Stimulated activated CD8-positive, alpha-beta memory T cell treated with anti-CD3 and anti-CD28 coated beads, Interleukin-15, amount 100 ng/mL, for 4 hours (primary cell): Measurements from ENCODE around the gene HES5.
A peak's percentile ranks its signal among the peaks of the same experiment; 100 is the strongest.

ENCODE experiments used
- DNase-seq, 2 donors: peaks; one replicate each; pipeline ENCODE4 v3.0.0-alpha.2; 2020; ENCODE audit warnings: low read depth in 2 of 2

Gene HES5

DNA sequence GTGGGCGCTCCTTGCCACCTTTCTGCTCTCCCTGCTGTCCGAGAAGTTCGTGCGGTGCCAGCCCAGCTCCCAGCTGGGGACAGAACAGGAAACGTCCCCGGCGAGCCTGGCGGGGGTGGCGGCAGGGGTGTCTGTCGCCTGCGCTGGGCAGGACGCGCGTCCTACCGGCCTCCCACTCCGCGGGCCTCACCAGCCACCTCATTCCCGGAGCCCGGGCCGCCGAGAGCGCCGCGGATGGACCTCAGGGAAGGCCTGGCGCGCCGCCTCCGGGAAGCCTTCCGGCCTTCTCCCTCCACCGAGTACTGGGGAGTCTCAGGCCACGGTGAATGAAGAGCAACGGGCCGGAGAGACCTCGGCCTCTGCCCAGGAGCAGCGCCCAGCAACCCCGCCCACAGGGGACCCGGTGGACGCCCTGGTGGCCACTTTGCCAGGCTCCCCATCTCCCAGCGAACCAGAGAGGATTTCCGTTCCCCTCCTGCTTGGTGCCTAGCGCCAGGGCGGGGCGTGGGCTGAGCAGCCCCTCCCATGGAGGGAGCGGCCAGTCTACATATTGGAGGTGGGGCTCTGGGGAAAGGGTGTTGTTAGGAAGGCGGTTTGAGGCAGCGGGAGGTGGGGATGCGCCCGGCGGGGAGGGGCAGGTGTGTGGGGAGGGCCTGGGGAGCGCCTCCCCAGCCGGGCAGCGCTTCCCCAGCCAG lies 16.6 kb upstream of the HES5 start:
- DNase-seq, result peak; percentile 63 to 71

DNA sequence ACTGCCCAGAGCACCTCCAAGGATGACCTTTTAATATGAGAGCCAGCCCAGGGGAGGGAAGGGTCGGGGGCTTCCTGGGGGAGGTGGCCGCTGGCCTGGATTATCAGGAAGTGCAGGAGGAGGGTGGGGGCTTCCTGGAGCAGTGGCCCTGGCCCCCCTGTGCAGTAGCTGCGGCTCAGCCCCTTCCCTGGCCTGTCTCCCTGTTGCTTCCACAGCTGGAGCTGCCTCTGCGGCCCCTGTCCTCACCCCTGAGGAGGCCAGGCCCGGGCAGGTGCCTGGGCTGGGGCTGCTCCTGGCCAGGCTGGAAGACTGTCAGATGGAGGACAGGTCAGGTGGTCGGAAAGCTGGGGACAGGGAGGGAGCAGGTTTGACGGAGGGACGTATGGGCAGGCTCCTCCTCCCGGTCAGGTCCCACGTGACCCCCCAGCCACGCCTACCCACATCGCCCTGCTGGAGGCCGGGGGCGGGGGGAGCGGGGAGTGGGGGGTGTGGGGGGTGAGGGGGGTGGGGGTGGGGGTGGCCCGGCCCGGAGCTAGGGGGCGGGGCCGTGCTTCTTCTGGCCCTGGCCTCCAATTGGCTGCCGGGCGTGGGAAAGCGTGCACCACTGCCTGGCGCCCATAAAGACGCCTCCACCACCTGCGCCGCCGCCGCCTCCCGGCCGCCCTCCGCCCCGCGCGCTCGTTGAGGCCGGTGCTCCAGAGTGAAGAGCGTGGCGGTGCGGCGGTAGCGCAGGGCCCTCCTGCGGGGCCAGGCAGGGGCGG lies 15.9 kb upstream of the HES5 start:
- DNase-seq, result peak; percentile 79 to 80

DNA sequence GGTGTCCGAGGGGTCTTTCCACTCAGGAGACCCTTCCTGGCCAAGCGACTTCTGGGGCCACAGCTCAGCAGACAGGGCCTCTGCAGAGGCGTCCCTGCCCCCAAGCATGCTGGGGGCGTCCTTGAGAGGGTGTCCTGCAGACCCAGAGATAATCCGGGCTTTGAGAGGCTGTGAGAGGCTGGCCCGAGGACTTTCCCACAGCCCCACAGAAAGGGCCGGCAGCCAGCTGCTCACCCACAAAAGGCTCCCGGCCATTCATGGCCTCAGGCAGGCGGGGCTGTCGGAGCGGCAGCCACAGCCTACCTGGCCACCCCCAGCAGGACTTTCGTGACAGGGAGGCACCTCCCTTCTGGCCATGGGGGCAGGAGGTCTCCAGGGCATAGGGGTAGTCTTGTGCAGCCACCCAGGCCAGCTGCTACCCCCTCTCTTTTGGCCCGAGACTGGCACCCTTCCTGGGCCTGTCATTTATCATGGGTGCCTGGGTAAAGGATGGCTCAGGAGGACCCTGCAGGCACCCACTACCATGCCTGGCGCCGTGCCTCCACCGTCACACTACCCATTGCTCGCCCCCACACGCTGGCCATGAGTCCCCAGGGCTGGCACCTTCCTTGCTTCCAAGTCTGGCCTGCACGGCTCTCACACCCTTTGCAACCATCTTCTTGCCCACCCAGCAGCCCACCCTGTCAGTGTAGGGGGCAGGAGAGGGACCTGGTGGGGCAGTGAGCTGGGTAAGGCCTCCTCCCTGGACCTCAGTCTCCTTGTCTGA lies 15.0 kb upstream of the HES5 start:
- DNase-seq, result no peak

DNA sequence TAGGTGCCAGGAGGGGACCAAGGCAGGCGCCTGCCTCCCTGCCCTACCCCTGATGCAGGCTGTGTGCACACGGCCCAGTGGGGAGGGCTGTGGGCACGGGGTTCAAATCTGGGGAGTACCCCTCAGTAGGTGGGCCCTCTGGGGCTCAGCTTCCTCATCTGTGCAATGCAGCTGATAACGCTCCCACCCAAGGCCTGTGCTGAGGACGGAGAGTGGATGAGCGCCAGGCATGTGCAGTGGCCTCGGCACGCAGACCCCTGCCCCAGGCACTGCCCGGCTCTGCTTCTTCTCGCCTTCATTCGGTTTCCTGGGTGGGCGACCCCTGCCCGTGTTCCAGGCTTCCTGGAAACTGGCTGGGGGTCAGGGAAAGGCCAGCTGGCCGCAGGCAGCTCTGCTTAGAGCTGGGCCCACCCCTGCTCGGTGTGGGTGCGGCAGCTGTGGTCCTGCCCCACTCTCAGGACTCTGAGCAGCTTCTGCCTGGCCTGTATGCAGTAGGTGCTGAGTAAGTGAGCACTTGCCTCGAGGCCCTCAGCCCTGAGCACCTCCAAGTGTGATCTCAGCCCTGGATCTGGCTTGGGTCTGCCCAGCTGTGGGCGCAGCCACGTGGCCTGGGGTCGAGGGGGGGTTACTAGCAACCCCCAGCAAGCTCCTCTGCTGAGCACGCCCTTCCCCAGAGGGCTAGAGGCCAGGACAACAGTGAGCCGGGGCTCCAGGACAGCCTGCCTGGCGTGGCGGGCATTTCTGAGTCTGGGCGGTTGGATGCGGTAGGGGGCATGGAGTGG lies 14.2 kb upstream of the HES5 start:
- no peak for DNase-seq

DNA sequence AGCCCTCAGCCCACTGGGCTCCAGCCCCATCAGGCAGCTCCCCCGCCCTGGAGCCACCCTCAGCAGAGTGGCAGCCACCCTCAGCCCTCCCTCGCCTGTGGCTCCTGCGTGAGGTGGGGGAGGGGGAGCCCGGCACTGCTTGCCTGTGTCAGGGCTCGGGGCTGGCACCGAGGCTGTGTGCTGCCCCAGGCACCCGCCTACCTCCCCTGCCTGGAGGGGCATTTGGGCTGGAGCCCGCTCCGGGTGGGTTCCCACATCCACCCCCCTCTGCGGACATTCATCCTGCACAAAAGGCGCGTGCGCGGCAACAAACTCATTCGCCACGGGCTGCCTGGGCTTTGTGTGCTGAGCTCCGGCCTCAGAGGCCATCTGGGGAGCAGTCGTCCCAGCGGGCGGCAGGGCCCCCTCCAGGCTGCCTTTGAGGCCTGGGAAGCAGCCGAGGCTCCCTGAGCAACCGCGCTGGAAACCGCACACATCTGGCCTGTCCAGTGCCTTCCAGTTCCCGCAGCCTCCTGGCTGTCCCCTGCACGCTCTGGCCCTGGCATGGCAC lies 13.6 kb upstream of the HES5 start:
- DNase-seq, result no peak

DNA sequence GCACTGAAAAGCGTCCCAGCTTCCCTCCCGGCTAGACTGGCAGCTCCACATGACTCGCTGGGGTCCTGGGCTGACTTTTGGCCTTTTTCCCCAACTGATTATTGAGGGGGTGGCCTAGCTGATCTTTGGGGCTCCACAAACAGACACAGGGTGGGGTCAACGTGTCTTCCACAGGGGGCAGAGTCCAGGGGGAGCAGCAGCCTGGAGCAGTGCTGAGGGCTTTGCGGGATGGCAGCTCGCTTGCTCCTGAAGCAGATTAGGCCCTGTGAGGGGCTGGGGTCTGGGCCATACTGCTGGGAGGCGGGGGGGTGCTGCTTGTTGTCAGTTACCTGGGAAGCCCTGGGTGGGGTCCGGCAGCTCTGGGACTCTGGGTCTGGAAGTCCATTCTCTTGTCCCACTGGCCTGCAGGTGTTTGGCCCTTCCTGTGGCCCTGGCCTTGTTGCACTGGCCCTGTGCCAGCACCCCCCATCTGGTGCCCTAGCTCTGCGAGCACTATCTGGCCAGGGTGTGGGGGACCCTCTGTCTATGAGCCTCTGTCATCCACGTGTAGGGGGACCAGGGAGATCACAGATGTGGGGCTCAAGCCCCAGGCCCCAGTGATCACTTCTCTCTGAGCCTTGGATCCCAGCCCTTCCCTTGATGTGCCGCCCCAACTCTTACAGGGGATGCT lies 12.3 kb upstream of the HES5 start:
- no peak for DNase-seq

DNA sequence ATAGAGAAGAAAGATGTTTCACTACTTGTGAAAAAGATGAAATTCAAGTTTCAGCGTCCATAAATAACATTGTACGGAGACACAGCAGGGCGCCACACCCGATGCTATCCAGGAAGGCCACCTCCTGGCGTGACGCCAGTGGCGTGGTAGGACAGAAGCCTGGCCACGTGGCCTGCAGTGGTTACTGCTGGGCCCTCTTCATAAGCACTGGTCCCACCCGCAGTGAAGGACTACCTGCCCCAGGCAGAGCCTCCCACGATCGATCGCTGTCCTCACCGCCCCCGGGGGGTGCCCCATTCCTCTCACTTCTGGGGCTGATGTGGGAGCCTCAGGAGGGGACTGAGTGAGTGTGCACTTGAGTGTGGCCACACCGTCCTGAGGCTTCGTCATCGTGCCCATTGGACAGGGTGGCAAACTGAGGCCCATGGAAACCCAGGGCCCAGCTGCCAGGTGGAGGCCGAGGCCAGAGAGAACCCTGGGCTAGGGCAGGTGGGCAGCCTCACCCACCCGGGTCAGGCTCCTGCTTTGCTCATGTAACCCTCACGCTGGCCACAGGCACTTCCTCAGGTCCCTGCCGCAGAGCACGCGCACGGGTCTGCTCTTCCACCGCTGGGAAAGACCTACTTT lies 11.7 kb upstream of the HES5 start:
- no peak for DNase-seq

DNA sequence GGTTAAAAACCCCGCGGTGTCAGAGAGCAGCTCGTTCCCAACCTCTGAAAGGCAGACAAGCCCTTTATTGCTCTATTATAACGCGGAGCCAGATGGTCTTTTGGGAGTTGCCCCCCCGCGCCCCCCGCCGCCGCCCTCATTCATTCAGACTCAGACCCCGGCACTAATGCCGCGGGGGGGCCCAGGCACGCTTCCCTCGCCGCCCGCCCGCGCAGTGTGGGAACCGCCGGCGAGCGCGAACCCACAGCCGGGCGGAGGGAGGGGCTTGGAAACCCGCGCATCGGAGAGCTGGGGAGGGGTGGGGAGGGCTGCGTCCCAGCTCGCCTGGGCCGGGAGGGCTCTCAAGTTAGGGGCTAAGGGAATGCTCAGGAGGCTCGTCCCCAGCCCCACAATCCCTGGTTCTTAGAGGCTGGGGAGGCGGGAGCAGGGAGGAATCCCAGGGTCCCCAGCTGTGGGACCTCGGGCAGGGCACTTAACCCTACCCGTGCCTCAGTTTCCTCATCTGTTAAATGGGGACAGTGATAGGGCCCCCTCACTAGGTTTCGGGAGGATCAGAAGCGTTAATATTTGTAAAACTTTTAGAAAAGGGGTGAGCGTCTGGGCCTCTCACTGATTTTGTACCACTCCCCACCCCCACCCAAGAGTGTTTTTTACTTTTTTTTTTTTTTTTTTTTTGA lies 10.9 kb upstream of the HES5 start:
- DNase-seq, result no peak

DNA sequence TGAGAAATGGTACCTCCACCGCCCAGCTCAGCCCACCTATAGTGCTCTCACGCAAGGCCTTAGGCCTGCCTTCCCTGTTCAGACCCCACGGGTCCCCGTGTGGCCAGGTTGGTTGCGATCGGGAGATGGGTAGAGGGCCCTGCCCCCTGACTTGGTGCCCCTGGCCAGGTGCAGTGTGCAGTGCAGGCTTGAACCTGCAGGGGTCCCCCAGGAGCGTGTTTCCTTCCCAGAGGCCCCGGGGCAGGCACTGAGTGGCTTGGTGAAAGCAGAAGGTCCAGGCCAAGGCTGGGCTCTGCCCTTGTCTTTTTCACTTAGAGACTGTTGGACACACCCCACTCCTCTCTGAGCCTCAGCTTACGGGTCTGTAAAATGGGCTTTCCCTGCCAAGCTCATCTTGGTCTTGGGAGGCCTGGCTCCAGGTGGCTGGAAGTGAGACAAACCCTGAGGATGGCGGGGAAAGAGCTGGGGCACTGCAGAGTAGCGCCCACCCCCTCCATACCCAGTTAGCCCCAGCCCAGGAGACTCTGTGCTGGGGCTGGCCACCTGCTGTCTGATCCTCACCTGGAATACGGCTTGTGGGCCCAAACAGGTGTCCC lies 9.3 kb upstream of the HES5 start:
- DNase-seq, result no peak

DNA sequence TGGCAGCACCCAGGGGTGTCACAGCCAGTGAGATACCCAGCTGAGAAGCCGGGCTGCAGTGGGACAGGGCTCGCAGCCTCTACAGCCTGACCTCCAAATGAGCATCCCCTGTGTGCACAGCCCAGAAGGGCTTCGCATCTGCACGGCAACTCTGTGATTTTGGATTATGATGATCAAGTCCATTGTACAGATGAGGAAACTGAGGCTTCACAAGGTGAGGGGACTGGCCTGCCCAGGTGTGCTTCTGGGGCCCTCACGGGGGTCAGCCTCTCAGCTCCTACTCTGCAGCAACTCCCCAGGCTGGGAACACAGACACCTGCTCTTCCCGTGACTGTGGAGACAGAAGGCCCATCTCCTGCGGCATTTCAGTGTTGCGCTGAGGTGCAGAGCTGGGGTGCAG lies 8.8 kb upstream of the HES5 start:
- no peak for DNase-seq

DNA sequence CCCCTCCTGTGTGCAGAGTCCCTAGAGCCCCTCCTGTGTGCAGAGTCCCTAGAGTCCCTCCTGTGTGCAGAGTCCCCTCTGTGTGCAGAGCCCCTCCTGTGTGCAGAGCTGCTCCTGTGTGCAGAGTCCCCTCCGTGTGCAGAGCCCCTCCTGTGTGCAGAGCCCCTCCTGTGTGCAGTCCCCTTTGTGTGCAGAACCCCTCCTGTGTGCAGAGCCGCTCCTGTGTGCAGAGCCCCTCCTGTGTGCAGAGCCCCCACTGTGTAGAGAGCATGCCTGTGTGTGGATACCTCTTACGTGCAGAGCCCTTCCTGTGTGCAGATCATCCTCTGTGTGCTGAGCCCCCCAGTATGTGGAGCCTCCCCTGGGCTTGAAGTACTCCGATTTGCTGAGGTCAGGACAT lies 8.3 kb upstream of the HES5 start:
- DNase-seq, result no peak

DNA sequence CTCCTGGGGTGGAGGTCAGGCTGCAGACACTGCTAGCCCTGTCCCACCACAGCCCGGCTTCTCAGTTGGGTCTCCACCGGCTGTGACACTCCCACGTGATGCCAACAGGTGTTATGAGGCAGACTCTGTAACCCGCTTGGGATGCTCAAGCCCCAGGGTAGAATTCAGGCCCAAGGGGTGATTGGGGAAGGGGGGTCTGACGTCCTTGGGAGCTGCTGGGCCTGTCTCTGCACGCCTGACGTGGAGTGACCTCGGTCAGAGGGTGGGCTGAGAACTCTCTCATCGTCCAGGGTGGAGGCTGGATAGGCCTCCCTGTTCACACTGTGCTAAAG lies 7.7 kb upstream of the HES5 start:
- no peak for DNase-seq

DNA sequence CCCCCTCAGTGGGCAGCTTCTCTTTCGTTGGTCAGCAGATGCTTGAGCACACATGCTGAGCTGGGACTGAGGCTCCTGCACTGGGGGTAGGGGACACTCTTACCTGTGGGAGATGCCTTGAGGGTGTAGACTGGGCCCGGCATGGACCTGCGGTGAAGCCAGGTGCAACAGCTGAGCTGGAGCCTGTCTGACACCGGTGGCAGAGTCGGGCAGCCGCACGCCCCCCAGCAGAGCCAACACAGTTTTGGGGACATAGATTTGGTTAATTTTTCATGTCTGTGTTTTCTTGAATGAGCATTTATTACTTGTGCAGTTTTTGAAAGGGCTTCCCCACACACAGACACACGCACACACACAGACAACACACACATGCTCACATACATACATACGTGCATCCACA lies 5.9 kb upstream of the HES5 start:
- no peak for DNase-seq

DNA sequence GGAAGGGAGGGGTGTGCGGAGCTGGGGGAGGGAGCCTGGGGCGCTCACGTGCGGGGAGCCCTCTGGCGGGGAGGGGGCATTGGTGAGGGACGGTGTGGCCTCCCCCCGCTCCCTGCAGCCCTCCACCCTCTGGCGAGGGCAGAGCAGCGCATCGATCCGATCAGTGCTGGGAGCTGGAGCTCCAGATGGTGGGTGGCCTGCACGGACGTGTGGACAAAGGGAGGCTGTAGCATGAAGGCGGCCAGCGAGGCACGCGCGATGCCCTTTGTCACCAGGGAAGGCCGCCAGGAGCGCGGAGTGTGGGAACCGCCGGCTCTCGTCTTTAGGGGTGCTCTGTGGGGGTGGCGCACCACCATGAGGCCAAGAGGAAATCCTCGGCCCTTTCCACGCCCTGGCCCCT lies 5.4 kb upstream of the HES5 start:
- no peak for DNase-seq

DNA sequence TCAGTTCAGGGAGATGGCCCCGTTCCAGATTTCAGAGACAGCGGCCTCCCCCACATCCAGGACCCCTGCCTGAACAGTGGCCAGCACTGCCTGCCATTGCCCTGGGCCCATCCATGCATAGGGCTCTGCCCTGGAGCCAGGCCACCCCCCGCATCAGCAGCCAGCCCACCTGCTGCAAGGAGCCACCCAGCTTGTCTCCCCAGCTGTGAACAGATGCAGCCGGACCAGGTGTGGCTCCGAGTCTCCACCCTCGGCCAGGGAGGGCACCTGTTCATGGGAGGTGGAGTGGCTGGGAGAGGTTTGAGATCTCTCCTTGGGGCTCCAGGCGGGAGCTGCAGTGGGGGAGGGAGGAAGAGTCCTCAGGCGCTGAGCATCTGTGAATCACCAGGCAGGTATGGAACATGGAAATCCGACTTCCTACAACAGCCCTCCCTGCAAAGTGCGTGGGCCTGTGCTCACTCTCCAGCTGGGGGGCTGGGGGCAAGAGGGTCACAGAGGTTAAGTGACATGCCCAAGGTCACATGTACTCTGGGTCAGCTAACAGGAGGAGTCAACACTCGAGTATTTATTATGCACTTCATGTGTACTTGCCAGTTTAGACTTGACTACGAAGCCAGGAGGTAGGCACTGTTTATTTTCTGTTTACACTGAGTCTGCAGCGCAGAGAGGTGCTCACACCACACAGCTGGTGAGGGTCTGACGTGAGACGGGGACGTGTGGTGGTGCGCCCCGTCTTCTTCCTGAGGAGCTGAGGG lies 4.8 kb upstream of the HES5 start:
- DNase-seq, result no peak

DNA sequence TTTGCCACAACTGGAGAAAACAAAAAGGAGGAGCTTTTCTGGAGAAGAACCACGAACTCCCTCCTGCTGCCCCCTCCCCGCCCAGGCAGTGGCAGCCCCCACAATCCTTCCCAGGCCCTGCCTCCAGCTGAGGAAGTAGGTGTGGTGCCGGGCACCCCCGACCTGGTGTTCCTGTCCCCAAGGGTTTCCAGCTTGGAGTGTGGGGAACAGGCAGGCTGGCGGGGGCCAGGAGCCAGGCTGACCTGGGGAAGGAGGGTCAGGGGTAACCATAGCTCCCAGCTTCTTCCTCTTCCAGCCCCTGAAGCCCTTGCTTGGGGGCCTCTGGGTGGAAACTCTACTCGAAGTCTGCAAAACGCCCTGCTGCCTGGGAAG lies 4.2 kb upstream of the HES5 start:
- DNase-seq, result no peak

DNA sequence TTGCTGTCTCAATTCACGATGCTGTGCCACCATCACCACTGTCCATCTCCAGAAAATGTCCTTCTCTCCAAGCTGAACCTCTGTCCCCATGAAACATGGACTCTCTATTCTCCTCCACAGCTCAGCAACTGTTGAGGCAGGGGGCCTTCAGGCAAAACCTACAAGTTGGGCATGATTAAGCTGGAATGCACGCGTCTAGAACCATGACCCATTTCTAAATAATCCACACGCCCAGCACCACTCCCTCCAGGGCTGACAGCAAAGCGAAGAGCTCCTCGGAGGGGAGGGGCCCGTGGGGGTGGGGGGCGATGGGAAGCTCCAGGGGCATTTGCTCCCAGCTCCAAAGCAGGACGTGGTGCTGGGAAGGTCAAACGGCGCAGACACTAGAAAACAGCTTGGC lies 3.3 kb upstream of the HES5 start:
- DNase-seq, result no peak

DNA sequence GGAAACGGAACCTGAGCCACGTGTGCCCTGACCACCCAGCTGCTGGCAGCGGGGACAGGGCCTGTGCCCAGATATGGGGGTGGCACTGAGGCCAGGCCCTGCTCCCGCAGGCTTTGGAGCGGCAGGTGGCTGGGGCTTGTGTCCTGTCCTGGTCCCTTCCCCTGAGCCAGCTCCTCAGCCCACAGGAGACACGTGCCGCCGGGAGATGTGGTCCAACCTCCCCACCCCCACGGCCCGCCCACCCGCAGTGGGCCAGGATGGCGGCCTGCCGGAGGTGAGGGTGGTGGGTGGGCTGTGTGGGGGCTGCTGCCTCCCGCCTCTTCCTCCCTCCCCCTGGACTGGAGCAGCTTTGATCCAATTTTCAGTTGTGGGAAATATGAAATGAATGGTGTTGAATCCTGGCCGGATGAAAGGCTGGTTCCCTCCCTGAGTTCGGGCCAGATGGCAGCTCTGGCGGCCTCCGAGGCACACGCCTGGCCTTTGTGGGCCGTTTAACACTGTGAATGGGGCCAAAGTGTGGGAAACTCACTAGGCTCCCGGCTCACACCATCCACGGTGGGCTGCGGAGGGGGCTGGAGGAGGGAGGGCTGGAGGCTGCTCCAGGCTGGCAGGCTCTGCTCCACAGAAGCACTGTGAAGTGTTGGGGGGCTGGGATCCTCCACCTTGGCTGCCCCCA lies 2.6 kb upstream of the HES5 start:
- DNase-seq, result no peak
